Measurements from ENCODE around the gene ARHGEF19. TPM values are rescaled to one million over a fixed set of nuclear protein-coding genes. Genes with fewer than 3 reads are reported as not detected.

ARHGEF19 gene
- total RNA-seq, 1 experiment from 2014 or later = 21.1 TPM

DNA sequence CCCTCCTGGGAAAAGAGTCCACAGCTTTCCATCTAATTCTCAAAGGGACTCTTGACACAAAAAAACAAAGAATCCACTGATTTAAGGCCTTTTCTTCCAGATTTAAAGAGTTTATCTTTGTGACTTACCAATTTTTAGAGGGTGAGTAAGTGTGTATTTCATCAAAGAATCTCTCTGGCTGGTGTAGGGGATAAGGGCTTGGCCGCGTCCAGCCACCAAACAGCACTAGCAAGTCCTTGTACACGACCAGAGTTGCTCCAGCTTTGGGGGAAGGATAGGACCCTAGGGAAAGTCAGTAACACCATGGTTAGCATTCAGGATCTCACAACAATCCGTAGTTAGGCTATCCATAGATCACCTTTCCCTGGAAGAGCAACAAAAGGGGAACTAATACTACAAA, 44.0 kb upstream of the ARHGEF19 start:
- Histone ChIP-seq H3K79me1 (ENCODE audit: insufficient read depth, low read depth, low read length, poor library complexity, severe bottlenecking) (no peaks in the 10 kb centered on the region), H3K23me2 (ENCODE audit: insufficient read length, low read depth, low read length, poor library complexity, severe bottlenecking) (no peaks in the 10 kb centered on the region), H3K4ac (ENCODE audit: low read depth, low read length) (no peak overlapping the region), H2BK20ac (ENCODE audit: low read depth, low read length, poor library complexity, severe bottlenecking) (no peak overlapping the region), H2AFZ (ENCODE audit: low read length) (no peak overlapping the region), H3K56ac (ENCODE audit: insufficient read length, low read depth, low read length) (no peak overlapping the region), H3K18ac (ENCODE audit: insufficient read length, low read depth, low read length) (no peak overlapping the region), H3K14ac (ENCODE audit: insufficient read depth, low read length) (no peak overlapping the region), H2BK120ac (ENCODE audit: low read depth, low read length, poor library complexity, severe bottlenecking) (no peak overlapping the region), H2AK5ac (ENCODE audit: insufficient read length, low read length) (no peak overlapping the region), H2BK15ac (ENCODE audit: low read depth, low read length) (no peak overlapping the region), H3K27ac (ENCODE audit: insufficient read length, low read depth, low read length) (no peak overlapping the region), H4K5ac (ENCODE audit: insufficient read length, low read depth, low read length) (no peak overlapping the region), H4K8ac (replicated peaks; ENCODE audit: insufficient read length, low read depth, low read length) (no peak overlapping the region), H2BK5ac (ENCODE audit: insufficient read length, low read length) (no peak overlapping the region), H3K9ac (ENCODE audit: extremely low read depth, insufficient read length, low read length) (no peak overlapping the region), H4K91ac (ENCODE audit: insufficient read length, low read depth, low read length) (no peak overlapping the region), H3K9me3 (ENCODE audit: control insufficient read depth, low read depth, low read length) (no peaks in the 10 kb centered on the region), H2BK12ac (ENCODE audit: insufficient read length, low read depth, low read length) (no peak overlapping the region), H4K20me1 (ENCODE audit: control insufficient read depth, insufficient read depth, insufficient read length) (no peaks in the 10 kb centered on the region), H3K27me3 (ENCODE audit: insufficient read depth, low read length) (no peaks in the 10 kb centered on the region), H3K4me2 (ENCODE audit: insufficient read depth, insufficient read length, low read length) (no peak overlapping the region), H3T11ph (ENCODE audit: low read length) (no peak overlapping the region), H3K79me2 (ENCODE audit: insufficient read depth, low read length) (no peaks in the 10 kb centered on the region), H3K23ac (ENCODE audit: insufficient read length, low read depth, low read length) (no peak overlapping the region), H3K4me1 (ENCODE audit: insufficient read depth, low read length) (no peaks in the 10 kb centered on the region)
- no peak for TF ChIP-seq CTCF (conservative IDR thresholded peaks at IDR 0.05)
- Mint-ChIP-seq H3K36me3 (ENCODE audit: insufficient read depth in 1 of 3, low read depth in 3 of 3) (peaks cover 6 to 34% (median 29%) of the 10 kb centered on the region in 3 experiments; a peak in 6 of 7 replicates), H3K4me3 (no peak overlapping the region), H3K9me3 (no peaks in the 10 kb centered on the region), H3K27me3 (ENCODE audit: low read depth) (no peaks in the 10 kb centered on the region), H3K4me1 (peaks cover 6 to 14% of the 10 kb centered on the region in 2 experiments), H3K27ac (peak overlapping the region in 2 of 3 experiments; percentile 69 to 83; a peak in 3 of 7 replicates)
- no peak for DNase-seq
- no CpG with 5 or more reads among the region's 4 CpGs for WGBS (ENCODE audit: extremely low coverage, insufficient read length, low lambda C conversion rate)
